ENCODE data around the gene MAP1B.

DNA sequence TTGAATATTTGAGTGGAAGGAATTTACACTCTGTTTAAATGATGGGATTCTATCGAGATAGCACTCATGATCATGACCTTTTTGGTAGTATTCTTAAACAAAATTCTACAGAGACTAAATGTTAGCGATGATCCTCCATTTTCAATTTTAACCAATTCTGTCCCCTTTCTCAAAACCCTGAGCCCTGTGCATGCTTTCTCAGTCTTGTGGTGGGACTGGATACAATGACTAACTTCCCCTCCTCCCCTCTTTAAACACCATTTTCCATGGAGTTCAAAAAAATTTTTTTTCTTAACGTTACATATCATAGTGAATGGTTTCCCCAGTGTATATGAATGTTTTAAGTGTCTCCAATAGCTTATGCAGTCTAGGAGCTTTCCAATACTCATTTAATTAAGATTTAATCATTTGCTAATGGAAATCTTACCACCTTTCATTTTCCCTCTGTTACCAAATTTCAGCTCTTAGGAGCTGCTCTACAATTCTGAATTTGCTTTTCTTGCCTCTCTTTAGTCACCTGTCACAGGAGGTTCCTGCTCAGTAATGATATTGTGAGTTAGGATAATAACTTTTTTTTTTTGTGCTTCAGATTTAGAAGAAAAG is 101.2 kb downstream of the MAP1B start:
- no peak for TF ChIP-seq EZH2 (optimal IDR thresholded peaks at IDR 0.05; ENCODE audit: low read depth, low read length)
- TF ChIP-seq CTCF (IDR thresholded peaks at IDR 0.05; ENCODE audit: low read length), result no peak
- no peak for TF ChIP-seq EZH2phosphoT487 (IDR thresholded peaks at IDR 0.05; ENCODE audit: low read length)

Data from MM.1S (cell line).